Esophagus muscularis mucosa (tissue), 3 donors: Measurements from ENCODE around the gene SMC4.

Experiments used
- POLR2A ChIP-seq: fragments of 450-650 bp; IDR thresholded peaks from one replicate; pipeline ENCODE4 v1.6.1; 2017; ENCODE audit warnings: antibody characterized with exemption, moderate library complexity, mild to moderate bottlenecking, low read depth
- TF ChIP-seq, protein P1 (sequence below), 3 experiments: fragments of 200-600 bp in 2 of 3; fragments of 450-650 bp in 1 of 3; sonication (generic) in 2 of 3; IDR thresholded peaks; one replicate each; pipeline ENCODE4 v1.5.1; 2017 to 2019; ENCODE audit warnings: antibody characterized with exemption in 3 of 3, mild to moderate bottlenecking in 2 of 3, moderate library complexity in 1 of 3

DNA sequence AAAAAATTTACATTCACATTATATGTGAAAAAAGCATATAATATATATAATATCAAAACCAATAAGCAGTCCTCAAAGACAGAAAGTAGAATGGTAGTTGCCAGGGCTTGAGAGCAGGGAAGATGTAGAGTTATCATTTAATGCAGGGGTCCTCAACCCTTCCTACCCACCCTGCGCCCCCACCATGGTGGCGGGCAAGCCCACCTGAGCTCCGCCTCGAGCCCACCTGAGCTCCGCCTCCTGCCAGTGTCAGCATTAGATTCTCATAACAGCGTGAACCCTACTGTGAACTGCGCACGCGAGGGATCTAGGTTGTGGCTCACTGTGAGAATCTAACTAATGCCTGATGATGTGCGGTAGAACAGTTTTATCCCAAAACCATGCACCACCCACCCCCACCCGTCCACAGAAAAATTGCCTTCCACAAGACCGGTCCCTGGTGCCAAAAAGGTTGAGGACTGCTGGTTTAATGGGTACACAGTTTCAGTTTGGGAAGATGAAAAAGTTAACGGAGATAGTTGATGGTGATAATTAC lies 47.1 kb downstream of the SMC4 start:
- TF ChIP-seq, protein P1, sequence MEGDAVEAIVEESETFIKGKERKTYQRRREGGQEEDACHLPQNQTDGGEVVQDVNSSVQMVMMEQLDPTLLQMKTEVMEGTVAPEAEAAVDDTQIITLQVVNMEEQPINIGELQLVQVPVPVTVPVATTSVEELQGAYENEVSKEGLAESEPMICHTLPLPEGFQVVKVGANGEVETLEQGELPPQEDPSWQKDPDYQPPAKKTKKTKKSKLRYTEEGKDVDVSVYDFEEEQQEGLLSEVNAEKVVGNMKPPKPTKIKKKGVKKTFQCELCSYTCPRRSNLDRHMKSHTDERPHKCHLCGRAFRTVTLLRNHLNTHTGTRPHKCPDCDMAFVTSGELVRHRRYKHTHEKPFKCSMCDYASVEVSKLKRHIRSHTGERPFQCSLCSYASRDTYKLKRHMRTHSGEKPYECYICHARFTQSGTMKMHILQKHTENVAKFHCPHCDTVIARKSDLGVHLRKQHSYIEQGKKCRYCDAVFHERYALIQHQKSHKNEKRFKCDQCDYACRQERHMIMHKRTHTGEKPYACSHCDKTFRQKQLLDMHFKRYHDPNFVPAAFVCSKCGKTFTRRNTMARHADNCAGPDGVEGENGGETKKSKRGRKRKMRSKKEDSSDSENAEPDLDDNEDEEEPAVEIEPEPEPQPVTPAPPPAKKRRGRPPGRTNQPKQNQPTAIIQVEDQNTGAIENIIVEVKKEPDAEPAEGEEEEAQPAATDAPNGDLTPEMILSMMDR (IDR thresholded peaks at IDR 0.05) = no peak
- TF ChIP-seq POLR2A = no peak
